Measurements from ENCODE around the gene UBE2Z.

The UBE2Z gene

DNA sequence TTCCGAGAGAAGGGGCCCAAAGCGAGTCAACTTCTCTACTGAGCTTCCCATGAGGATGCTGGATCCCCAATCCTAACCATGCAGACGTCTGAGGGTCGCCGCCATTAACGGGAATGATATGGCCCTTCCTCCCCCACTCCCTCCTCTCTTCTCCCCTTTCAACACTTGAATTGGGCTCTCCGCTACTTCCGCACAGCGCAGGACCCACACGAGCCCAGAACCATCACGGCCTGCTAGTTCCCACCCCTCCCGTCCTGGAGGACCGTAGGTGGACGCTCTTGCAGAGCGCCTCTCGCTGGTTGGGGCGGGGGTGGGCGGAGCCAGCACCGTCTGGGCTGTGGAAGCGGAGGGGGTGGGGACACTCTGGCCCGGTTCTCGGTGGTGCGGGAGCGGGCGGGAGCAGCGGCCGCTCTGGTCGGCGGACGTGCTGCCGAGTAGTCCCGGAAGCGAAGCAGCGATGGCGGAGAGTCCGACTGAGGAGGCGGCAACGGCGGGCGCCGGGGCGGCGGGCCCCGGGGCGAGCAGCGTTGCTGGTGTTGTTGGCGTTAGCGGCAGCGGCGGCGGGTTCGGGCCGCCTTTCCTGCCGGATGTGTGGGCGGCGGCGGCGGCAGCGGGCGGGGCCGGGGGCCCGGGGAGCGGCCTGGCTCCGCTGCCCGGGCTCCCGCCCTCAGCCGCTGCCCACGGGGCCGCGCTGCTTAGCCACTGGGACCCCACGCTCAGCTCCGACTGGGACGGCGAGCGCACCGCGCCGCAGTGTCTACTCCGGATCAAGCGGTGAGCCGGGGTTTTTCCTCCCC is at the start of gene UBE2Z:
Gene UBE2Z, plus strand, starts transcription at position 361 of the 797 bp plus-strand sequence. Its CDS starts 97 bp downstream, at position 458.
- TF ChIP-seq, protein P1, sequence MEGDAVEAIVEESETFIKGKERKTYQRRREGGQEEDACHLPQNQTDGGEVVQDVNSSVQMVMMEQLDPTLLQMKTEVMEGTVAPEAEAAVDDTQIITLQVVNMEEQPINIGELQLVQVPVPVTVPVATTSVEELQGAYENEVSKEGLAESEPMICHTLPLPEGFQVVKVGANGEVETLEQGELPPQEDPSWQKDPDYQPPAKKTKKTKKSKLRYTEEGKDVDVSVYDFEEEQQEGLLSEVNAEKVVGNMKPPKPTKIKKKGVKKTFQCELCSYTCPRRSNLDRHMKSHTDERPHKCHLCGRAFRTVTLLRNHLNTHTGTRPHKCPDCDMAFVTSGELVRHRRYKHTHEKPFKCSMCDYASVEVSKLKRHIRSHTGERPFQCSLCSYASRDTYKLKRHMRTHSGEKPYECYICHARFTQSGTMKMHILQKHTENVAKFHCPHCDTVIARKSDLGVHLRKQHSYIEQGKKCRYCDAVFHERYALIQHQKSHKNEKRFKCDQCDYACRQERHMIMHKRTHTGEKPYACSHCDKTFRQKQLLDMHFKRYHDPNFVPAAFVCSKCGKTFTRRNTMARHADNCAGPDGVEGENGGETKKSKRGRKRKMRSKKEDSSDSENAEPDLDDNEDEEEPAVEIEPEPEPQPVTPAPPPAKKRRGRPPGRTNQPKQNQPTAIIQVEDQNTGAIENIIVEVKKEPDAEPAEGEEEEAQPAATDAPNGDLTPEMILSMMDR (IDR thresholded peaks at IDR 0.05; ENCODE audit: insufficient read depth, low read depth, low read length, missing control alignments) = no peak
- peak; percentile 96 for DNase-seq (ENCODE audit: low read depth)
- H3K4me3 ChIP-seq (ENCODE audit: low read length) = peak within 1 kb of the TSS; percentile 81

DNA sequence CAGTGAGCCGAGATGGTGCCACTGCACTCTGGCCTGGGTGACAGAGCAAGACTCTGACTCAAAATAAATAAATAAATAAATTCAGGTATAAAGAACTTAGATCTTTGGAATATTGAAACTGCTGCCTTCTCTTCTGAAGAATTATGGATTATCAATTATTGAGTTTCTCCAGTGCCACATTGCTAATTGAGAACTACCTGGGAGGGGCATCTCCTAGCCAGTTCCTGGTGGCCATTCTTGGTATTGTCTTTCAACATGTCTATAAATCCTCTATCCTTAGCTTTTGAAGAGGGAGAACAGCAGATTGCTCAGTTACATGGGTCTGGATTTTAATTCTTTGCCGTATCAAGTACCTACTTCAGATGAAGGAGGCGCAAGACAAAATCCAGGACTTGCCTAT is 48.2 kb upstream of the UBE2Z start:
- DNase-seq (ENCODE audit: low read depth) = no peak

DNA sequence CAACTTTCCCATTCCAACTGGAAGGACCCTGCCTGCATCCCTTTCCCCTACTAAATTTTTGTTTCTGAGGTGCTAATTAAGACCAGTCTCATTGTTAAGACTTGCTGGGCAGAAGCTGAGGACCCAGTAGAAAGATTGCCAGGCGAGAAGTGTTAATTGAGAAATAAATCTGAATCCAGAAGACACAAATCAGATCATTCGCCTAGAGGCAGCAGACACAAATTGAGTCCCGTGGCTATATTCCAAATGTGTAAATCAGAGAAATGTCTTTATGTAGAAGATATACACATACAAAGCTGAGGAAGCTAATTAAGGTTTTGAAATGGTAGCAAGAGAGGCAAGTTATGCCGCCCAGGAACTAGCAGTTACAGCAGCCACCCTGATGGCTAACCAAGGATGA is 47.8 kb upstream of the UBE2Z start:
- no peak for DNase-seq (ENCODE audit: low read depth)
- H3K4me3 ChIP-seq (ENCODE audit: low read length) = no peak overlapping the region
- TF ChIP-seq, protein P1 (IDR thresholded peaks at IDR 0.05; ENCODE audit: insufficient read depth, low read depth, low read length, missing control alignments) = no peak

More for the DNA sequence above, 48.2 kb upstream of the UBE2Z start:
- TF ChIP-seq, protein P1 (IDR thresholded peaks at IDR 0.05; ENCODE audit: insufficient read depth, low read depth, low read length, missing control alignments) = peak; percentile 24
- no peak overlapping the region for H3K4me3 ChIP-seq (ENCODE audit: low read length)

DNA sequence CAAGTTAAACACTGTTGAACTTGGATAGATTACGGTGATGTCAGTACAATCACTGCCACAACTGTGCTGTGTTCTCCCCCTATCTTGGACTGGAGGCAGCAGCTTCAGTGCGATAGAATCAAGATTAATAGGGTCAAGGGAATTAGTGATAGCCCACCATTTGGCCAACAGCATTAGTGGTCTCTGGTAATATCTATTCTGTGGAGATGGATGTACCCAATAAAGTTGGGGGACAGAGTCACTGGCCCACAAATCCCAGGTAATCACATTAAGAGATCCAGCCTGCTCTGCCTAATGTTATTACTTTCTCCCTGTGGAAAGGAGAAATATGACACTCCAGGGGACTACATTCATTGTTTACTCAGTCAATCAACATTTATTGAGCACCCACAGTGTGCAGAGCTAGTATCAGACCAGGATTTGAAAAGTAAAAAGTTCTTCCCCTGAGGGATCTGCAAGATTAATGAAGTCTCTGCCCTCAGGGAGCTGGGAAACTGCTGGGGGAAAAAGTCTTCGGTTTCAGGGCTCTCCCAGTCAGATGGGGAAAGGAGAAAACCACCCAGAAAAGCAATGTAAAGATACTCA is 39.2 kb upstream of the UBE2Z start:
- no peak overlapping the region for H3K4me3 ChIP-seq (ENCODE audit: low read length)
- TF ChIP-seq, protein P1 (IDR thresholded peaks at IDR 0.05; ENCODE audit: insufficient read depth, low read depth, low read length, missing control alignments) = no peak
- no peak for DNase-seq (ENCODE audit: low read depth)

DNA sequence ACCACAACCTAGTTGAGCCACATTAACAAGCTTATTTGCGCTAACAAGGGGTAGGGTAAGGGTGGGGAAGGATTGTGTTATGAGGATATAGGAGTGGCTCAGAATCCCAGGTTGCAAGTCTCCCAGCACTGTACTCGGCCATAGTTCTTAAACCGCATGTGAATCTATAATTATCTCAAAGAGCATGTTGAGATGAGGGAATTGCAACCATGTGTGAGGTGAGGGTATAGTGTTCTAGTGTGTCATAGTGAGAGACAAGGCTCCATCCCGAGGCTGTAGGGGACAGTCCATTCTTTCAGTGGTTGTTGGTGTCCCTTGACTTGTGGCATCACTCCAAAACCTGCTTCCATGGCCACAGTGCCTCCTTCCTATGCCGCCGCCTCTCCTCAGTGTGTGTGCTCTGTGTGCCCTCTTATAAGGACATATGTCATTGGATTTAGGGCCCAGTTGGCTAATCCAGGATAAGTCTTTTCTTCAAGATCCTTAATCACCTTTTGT is 38.3 kb upstream of the UBE2Z start:
- DNase-seq (ENCODE audit: low read depth) = no peak
- TF ChIP-seq, protein P1 (IDR thresholded peaks at IDR 0.05; ENCODE audit: insufficient read depth, low read depth, low read length, missing control alignments) = no peak
- H3K4me3 ChIP-seq (ENCODE audit: low read length) = no peak overlapping the region

DNA sequence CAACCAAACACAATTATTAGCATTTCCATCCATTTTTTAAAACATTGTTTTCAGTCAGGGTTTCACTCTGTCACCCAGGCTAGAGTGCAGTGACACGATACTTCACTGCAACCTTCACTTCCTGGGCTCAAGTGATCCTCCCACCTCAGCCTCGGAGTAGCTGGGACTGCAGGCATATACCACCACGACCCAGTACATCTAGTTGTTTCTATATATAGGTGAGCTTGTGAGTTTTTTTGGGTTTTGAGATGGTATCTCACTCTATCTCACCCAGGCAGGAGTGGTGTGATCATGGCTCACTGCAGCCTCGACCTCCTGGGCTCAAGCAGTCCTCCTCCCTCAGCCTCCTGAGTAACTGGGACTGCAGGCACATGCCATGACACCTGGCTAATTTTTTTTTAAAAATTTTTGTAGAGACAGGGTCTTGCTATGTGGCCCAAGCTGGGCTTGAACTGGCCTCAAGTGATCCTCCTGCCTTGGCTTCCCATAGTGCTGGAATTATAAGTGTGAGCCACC is 37.1 kb upstream of the UBE2Z start:
- no peak overlapping the region for H3K4me3 ChIP-seq (ENCODE audit: low read length)
- no peak for DNase-seq (ENCODE audit: low read depth)
- TF ChIP-seq, protein P1 (IDR thresholded peaks at IDR 0.05; ENCODE audit: insufficient read depth, low read depth, low read length, missing control alignments) = no peak
